ENCODE data around the gene ATOX1. TPM values are rescaled to one million over a fixed set of nuclear protein-coding genes. Genes with fewer than 3 reads are reported as not detected.
A peak's percentile ranks its signal among the peaks of the same experiment; 100 is the strongest.

ATOX1 gene
- total RNA-seq, 1 donor from 2014 or later: 26.9 TPM

GRCh38 chr5:151719228-151720000 is 39.0 kb downstream of the ATOX1 start:
- FAIRE-seq (no peak), DNase-seq (ENCODE audit: low read depth) (no peak)
- Histone ChIP-seq H3K4me3 (ENCODE audit: low read depth, low read length) (no peak overlapping the region), H3K27me3 (ENCODE audit: control insufficient read depth, insufficient read depth, low read length) (no peaks in the 10 kb centered on the region), H3K36me3 (ENCODE audit: control insufficient read depth, insufficient read depth, low read length) (no peaks in the 10 kb centered on the region)
- TF ChIP-seq CTCF (IDR thresholded peaks at IDR 0.05; ENCODE audit: insufficient read depth, low read length, severe bottlenecking): peak; percentile 53

GRCh38 chr5:151718646-151719045 is 39.8 kb downstream of the ATOX1 start:
- Histone ChIP-seq H3K27me3 (ENCODE audit: control insufficient read depth, insufficient read depth, low read length) (no peaks in the 10 kb centered on the region), H3K4me3 (ENCODE audit: low read depth, low read length) (no peak overlapping the region), H3K36me3 (ENCODE audit: control insufficient read depth, insufficient read depth, low read length) (no peaks in the 10 kb centered on the region)
- no peak for DNase-seq (ENCODE audit: low read depth)
- no peak for FAIRE-seq
- no peak for TF ChIP-seq CTCF (IDR thresholded peaks at IDR 0.05; ENCODE audit: insufficient read depth, low read length, severe bottlenecking)

GRCh38 chr5:151718153-151718552 is 40.3 kb downstream of the ATOX1 start:
- no peak for DNase-seq (ENCODE audit: low read depth)
- H3K4me3 ChIP-seq (ENCODE audit: low read depth, low read length): no peak overlapping the region
- TF ChIP-seq CTCF (IDR thresholded peaks at IDR 0.05; ENCODE audit: insufficient read depth, low read length, severe bottlenecking): no peak
- FAIRE-seq: no peak
- H3K27me3 ChIP-seq (ENCODE audit: control insufficient read depth, insufficient read depth, low read length): no peaks in the 10 kb centered on the region
- H3K36me3 ChIP-seq (ENCODE audit: control insufficient read depth, insufficient read depth, low read length): no peaks in the 10 kb centered on the region

- Histone ChIP-seq H3K36me3 (ENCODE audit: control insufficient read depth, insufficient read depth, low read length) (no peaks in the 10 kb centered on the region), H3K4me3 (ENCODE audit: low read depth, low read length) (no peak overlapping the region), H3K27me3 (ENCODE audit: control insufficient read depth, insufficient read depth, low read length) (no peaks in the 10 kb centered on the region)
- TF ChIP-seq CTCF (IDR thresholded peaks at IDR 0.05; ENCODE audit: insufficient read depth, low read length, severe bottlenecking): no peak
- no peak for DNase-seq (ENCODE audit: low read depth)
- no peak for FAIRE-seq
These were observed 41.0 kb downstream of the ATOX1 start for GRCh38 chr5:151717416-151717815.

GRCh38 chr5:151709109-151709735 is 49.2 kb downstream of the ATOX1 start:
- Histone ChIP-seq H3K4me3 (ENCODE audit: low read depth, low read length) (no peak overlapping the region), H3K36me3 (ENCODE audit: control insufficient read depth, insufficient read depth, low read length) (no peaks in the 10 kb centered on the region), H3K27me3 (ENCODE audit: control insufficient read depth, insufficient read depth, low read length) (no peaks in the 10 kb centered on the region)
- FAIRE-seq (no peak), DNase-seq (ENCODE audit: low read depth) (no peak)
- no peak for TF ChIP-seq CTCF (IDR thresholded peaks at IDR 0.05; ENCODE audit: insufficient read depth, low read length, severe bottlenecking)

Data from bronchial epithelial cell (primary cell).